ENCODE data around the gene ABCA8. TPM values are rescaled to one million over a fixed set of nuclear protein-coding genes. Genes with fewer than 3 reads are reported as not detected.
"Not testable (repeated sequence)": the region's sequence is repeated elsewhere in the genome, so short reads cannot be mapped to it uniquely, and the experiment has no call there.

The ABCA8 gene
- total and polyA plus RNA-seq, 2 experiments from 2014 or later = not detected

DNA sequence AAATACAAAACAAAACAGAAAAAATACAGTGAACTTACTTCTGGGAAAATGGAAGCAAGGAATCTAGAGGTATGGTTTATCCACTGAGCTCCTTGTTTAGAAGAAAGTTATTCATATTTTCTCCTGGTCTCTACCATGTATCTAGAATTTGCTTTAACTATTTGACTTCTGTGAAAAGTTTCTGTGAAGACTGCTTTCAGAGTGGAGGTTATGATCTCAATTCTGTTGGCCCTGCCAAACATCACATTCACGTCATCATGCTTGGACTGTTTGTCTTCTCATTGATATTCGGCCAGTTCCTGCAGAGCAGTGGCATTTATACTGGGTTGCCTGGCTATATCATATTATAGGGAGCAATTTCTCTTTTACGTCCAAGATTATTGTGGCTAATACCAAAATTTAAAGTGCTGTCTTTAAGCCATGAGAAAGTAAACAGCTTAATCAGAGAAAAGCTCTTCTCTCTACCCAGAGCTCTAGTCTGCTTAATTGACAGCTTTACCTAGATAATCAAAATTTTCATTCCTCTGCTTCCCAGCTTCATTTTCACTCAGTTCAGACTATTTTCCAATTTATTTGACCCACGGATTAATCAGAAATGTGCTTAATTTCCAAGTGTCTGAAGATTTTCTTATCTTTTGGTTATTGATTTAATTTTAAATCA lies at the start of gene ABCA8 (continued):
- TF ChIP-seq, protein P1, sequence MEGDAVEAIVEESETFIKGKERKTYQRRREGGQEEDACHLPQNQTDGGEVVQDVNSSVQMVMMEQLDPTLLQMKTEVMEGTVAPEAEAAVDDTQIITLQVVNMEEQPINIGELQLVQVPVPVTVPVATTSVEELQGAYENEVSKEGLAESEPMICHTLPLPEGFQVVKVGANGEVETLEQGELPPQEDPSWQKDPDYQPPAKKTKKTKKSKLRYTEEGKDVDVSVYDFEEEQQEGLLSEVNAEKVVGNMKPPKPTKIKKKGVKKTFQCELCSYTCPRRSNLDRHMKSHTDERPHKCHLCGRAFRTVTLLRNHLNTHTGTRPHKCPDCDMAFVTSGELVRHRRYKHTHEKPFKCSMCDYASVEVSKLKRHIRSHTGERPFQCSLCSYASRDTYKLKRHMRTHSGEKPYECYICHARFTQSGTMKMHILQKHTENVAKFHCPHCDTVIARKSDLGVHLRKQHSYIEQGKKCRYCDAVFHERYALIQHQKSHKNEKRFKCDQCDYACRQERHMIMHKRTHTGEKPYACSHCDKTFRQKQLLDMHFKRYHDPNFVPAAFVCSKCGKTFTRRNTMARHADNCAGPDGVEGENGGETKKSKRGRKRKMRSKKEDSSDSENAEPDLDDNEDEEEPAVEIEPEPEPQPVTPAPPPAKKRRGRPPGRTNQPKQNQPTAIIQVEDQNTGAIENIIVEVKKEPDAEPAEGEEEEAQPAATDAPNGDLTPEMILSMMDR (conservative IDR thresholded peaks at IDR 0.05; ENCODE audit: low read depth in 2 of 2) = no peak

DNA sequence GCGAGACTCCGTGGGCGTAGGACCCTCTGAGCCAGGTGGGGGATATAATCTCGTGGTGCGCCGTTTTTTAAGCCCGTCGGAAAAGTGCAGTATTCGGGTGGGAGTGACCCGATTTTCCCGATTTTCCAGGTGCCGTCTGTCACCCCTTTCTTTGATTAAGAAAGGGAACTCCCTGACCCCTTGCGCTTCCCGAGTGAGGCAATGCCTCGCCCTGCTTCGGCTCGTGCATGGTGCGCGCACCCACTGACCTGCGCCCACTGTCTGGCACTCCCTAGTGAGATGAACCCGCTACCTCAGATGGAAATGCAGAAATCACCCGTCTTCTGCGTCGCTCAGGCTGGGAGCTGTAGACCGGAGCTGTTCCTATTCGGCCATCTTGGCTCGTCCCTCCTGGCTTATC lies 49.6 kb upstream of the ABCA8 start:
- not testable (repeated sequence) for H4K20me1 ChIP-seq (replicated peaks; ENCODE audit: insufficient read depth); DNase-seq (ENCODE audit: low spot score); H3K36me3 ChIP-seq (ENCODE audit: insufficient read depth); H3K4me1 ChIP-seq (ENCODE audit: insufficient read depth); H3K9me2 ChIP-seq (ENCODE audit: insufficient read depth); H3K4me1 Mint-ChIP-seq; ATAC-seq; H3F3A ChIP-seq (replicated peaks; ENCODE audit: low read depth); H3K27me3 Mint-ChIP-seq (ENCODE audit: insufficient read depth, low read depth, poor library complexity); H3K27me3 ChIP-seq (ENCODE audit: insufficient read depth); H3K27ac ChIP-seq (ENCODE audit: low read depth); H3K36me3 Mint-ChIP-seq (ENCODE audit: low read depth); H3K79me2 ChIP-seq (replicated peaks; ENCODE audit: insufficient read depth)
- peaks cover 12% of the 10 kb centered on the region; the same call in 2 of the 3 replicates for H3K9me3 Mint-ChIP-seq
- peak overlapping the region; percentile 64 for H3K4me2 ChIP-seq
- H3K4me3 Mint-ChIP-seq = peak overlapping the region; percentile 45; the same call in 2 of the 3 replicates
- peak overlapping the region; percentile 53 for H3K4me3 ChIP-seq
- peak overlapping the region; percentile 98 for H2AFZ ChIP-seq
- H3K27ac Mint-ChIP-seq = peak overlapping the region; percentile 40

DNA sequence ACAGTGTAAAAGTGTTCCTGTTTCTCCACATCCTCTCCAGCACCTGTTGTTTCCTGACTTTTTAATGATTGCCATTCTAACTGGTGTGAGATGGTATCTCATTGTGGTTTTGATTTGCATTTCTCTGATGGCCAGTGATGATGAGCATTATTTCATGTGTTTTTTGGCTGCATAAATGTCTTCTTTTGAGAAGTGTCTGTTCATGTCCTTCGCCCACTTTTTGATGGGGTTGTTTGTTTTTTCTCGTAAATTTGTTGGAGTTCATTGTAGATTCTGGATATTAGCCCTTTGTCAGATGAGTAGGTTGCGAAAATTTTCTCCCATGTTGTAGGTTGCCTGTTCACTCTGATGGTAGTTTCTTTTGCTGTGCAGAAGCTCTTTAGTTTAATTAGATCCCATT lies 44.6 kb upstream of the ABCA8 start:
- not testable (repeated sequence) for H3K4me3 ChIP-seq; H3K4me1 Mint-ChIP-seq; H3K36me3 Mint-ChIP-seq (ENCODE audit: low read depth); H2AFZ ChIP-seq; H3K27ac ChIP-seq (ENCODE audit: low read depth); H3K36me3 ChIP-seq (ENCODE audit: insufficient read depth); H3K4me1 ChIP-seq (ENCODE audit: insufficient read depth); H3K4me3 Mint-ChIP-seq; H3K79me2 ChIP-seq (replicated peaks; ENCODE audit: insufficient read depth); DNase-seq (ENCODE audit: low spot score); H3K27me3 Mint-ChIP-seq (ENCODE audit: insufficient read depth, low read depth, poor library complexity); H3K9me3 Mint-ChIP-seq; H3K4me2 ChIP-seq; H4K20me1 ChIP-seq (replicated peaks; ENCODE audit: insufficient read depth); H3K9me2 ChIP-seq (ENCODE audit: insufficient read depth); H3K27me3 ChIP-seq (ENCODE audit: insufficient read depth); H3F3A ChIP-seq (replicated peaks; ENCODE audit: low read depth); H3K27ac Mint-ChIP-seq; ATAC-seq

DNA sequence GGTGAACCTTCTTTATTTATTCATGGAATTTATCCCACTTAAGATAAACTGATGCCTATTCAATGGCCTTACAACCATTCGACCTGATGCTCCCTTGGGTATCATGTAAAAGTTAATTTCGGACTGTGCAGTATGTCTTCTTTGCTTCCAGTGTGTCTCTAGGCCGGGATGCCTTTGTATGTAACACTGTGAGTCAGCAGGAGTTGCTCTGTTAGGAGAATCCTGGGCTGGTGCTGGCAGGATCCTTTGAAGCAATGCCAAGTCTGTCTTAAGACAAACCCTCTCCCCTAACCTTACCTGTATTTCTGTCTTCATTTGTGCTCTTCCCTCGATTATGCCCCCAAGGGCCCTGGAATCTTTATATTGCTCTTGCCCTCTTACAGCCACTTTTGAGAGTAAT lies 37.9 kb upstream of the ABCA8 start:
- H3K27ac Mint-ChIP-seq = no peak overlapping the region
- H3K4me1 Mint-ChIP-seq = peaks cover 7% of the 10 kb centered on the region; the same call in 1 of the 3 replicates
- Histone ChIP-seq H3K27me3 (ENCODE audit: insufficient read depth) (no peaks in the 10 kb centered on the region), H3F3A (replicated peaks; ENCODE audit: low read depth) (no peaks in the 10 kb centered on the region), H2AFZ (no peak overlapping the region), H3K79me2 (replicated peaks; ENCODE audit: insufficient read depth) (no peaks in the 10 kb centered on the region), H3K4me1 (ENCODE audit: insufficient read depth) (no peaks in the 10 kb centered on the region), H3K9me2 (ENCODE audit: insufficient read depth) (no peaks in the 10 kb centered on the region; the same call in 1 of the 2 replicates), H4K20me1 (replicated peaks; ENCODE audit: insufficient read depth) (no peaks in the 10 kb centered on the region), H3K4me3 (no peak overlapping the region), H3K27ac (ENCODE audit: low read depth) (no peak overlapping the region), H3K36me3 (ENCODE audit: insufficient read depth) (no peaks in the 10 kb centered on the region), H3K4me2 (no peak overlapping the region)
- ATAC-seq (no peak), DNase-seq (ENCODE audit: low spot score) (no peak)
- no peaks in the 10 kb centered on the region for H3K9me3 Mint-ChIP-seq
- no peaks in the 10 kb centered on the region for H3K36me3 Mint-ChIP-seq (ENCODE audit: low read depth)
- no peaks in the 10 kb centered on the region for H3K27me3 Mint-ChIP-seq (ENCODE audit: insufficient read depth, low read depth, poor library complexity)
- no peak overlapping the region for H3K4me3 Mint-ChIP-seq
- TF ChIP-seq, protein P1 (conservative IDR thresholded peaks at IDR 0.05; ENCODE audit: low read depth in 2 of 2) = no peak
- TF ChIP-seq, protein P2, sequence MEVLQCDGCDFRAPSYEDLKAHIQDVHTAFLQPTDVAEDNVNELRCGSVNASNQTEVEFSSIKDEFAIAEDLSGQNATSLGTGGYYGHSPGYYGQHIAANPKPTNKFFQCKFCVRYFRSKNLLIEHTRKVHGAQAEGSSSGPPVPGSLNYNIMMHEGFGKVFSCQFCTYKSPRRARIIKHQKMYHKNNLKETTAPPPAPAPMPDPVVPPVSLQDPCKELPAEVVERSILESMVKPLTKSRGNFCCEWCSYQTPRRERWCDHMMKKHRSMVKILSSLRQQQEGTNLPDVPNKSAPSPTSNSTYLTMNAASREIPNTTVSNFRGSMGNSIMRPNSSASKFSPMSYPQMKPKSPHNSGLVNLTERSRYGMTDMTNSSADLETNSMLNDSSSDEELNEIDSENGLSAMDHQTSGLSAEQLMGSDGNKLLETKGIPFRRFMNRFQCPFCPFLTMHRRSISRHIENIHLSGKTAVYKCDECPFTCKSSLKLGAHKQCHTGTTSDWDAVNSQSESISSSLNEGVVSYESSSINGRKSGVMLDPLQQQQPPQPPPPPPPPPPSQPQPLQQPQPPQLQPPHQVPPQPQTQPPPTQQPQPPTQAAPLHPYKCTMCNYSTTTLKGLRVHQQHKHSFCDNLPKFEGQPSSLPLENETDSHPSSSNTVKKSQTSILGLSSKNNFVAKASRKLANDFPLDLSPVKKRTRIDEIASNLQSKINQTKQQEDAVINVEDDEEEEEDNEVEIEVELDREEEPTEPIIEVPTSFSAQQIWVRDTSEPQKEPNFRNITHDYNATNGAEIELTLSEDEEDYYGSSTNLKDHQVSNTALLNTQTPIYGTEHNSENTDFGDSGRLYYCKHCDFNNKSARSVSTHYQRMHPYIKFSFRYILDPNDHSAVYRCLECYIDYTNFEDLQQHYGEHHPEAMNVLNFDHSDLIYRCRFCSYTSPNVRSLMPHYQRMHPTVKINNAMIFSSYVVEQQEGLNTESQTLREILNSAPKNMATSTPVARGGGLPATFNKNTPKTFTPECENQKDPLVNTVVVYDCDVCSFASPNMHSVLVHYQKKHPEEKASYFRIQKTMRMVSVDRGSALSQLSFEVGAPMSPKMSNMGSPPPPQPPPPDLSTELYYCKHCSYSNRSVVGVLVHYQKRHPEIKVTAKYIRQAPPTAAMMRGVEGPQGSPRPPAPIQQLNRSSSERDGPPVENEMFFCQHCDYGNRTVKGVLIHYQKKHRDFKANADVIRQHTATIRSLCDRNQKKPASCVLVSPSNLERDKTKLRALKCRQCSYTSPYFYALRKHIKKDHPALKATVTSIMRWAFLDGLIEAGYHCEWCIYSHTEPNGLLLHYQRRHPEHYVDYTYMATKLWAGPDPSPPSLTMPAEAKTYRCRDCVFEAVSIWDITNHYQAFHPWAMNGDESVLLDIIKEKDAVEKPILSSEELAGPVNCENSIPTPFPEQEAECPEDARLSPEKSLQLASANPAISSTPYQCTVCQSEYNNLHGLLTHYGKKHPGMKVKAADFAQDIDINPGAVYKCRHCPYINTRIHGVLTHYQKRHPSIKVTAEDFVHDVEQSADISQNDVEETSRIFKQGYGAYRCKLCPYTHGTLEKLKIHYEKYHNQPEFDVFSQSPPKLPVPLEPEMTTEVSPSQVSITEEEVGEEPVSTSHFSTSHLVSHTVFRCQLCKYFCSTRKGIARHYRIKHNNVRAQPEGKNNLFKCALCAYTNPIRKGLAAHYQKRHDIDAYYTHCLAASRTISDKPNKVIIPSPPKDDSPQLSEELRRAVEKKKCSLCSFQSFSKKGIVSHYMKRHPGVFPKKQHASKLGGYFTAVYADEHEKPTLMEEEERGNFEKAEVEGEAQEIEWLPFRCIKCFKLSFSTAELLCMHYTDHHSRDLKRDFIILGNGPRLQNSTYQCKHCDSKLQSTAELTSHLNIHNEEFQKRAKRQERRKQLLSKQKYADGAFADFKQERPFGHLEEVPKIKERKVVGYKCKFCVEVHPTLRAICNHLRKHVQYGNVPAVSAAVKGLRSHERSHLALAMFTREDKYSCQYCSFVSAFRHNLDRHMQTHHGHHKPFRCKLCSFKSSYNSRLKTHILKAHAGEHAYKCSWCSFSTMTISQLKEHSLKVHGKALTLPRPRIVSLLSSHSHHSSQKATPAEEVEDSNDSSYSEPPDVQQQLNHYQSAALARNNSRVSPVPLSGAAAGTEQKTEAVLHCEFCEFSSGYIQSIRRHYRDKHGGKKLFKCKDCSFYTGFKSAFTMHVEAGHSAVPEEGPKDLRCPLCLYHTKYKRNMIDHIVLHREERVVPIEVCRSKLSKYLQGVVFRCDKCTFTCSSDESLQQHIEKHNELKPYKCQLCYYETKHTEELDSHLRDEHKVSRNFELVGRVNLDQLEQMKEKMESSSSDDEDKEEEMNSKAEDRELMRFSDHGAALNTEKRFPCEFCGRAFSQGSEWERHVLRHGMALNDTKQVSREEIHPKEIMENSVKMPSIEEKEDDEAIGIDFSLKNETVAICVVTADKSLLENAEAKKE (CRISPR knock-in tag; IDR thresholded peaks at IDR 0.05) = no peak
- no peak for TF ChIP-seq CREB1 (CRISPR knock-in tag; IDR thresholded peaks at IDR 0.05; ENCODE audit: low read depth)

Measured in GM23338 (cell line).